ENCODE measurements around the gene MYO7A.

DNA sequence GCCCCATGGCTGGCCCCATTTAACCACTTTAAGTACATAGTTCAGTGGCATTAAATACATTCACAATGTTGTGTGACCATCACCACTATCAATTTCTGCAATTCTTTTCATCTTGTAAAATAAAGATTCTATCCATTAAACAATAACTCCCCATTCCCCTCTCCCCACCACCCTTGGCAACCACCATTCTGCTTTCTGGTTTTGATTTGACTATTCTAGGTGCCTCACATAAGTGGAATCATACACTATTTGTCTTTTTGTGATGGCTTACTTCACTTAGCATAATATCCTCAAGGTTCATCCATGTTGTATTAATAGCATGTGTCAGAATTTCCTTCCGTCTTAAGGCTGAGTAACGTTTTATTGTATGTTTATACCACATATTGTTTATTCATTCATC, 7.0 kb downstream of the MYO7A start:
- TF ChIP-seq, protein P1, sequence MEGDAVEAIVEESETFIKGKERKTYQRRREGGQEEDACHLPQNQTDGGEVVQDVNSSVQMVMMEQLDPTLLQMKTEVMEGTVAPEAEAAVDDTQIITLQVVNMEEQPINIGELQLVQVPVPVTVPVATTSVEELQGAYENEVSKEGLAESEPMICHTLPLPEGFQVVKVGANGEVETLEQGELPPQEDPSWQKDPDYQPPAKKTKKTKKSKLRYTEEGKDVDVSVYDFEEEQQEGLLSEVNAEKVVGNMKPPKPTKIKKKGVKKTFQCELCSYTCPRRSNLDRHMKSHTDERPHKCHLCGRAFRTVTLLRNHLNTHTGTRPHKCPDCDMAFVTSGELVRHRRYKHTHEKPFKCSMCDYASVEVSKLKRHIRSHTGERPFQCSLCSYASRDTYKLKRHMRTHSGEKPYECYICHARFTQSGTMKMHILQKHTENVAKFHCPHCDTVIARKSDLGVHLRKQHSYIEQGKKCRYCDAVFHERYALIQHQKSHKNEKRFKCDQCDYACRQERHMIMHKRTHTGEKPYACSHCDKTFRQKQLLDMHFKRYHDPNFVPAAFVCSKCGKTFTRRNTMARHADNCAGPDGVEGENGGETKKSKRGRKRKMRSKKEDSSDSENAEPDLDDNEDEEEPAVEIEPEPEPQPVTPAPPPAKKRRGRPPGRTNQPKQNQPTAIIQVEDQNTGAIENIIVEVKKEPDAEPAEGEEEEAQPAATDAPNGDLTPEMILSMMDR (IDR thresholded peaks at IDR 0.05; ENCODE audit: control extremely low read depth in 1 of 3, insufficient read depth in 1 of 3, low read depth in 1 of 3, low read length in 3 of 3) = no peak
- TF ChIP-seq BRCA1 (IDR thresholded peaks at IDR 0.05; ENCODE audit: low read depth, low read length) (no peak), RFX5 (IDR thresholded peaks at IDR 0.05; ENCODE audit: borderline replicate concordance, low read depth, low read length) (no peak), SUZ12 (IDR thresholded peaks at IDR 0.05; ENCODE audit: low read length) (no peak), CEBPB (IDR thresholded peaks at IDR 0.05; ENCODE audit: low read depth, low read length) (no peak), POLR2A (IDR thresholded peaks at IDR 0.05; ENCODE audit: control extremely low read depth in 1 of 2, low read depth in 2 of 2, low read length in 2 of 2) (no peak), EZH2 (IDR thresholded peaks at IDR 0.05; ENCODE audit: low read depth, low read length, severe bottlenecking) (no peak), YY1 (IDR thresholded peaks at IDR 0.05; ENCODE audit: low read depth, low read length) (no peak)
- TF ChIP-seq, protein P2, sequence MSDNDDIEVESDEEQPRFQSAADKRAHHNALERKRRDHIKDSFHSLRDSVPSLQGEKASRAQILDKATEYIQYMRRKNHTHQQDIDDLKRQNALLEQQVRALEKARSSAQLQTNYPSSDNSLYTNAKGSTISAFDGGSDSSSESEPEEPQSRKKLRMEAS (IDR thresholded peaks at IDR 0.05) = no peak
